IPS-15b (cell line): ENCODE measurements around the gene TSPAN1.

Experiments used
- H3K27me3 ChIP-seq: one replicate; pipeline ENCODE4 v1.6.1; 2013; ENCODE audit warnings: low read length; ENCODE audit not compliant: control insufficient read depth, insufficient read depth
- H3K36me3 ChIP-seq: one replicate; pipeline ENCODE4 v1.6.1; 2013; ENCODE audit warnings: low read length; ENCODE audit not compliant: control insufficient read depth, insufficient read depth
- H3K4me1 ChIP-seq: one replicate; pipeline ENCODE4 v1.6.1; 2013; ENCODE audit warnings: mild to moderate bottlenecking, low read length; ENCODE audit not compliant: control insufficient read depth, insufficient read depth
- H3K4me3 ChIP-seq: one replicate; pipeline ENCODE4 v1.5.1; 2013; ENCODE audit warnings: low read depth, low read length
- H3K9ac ChIP-seq: one replicate; pipeline ENCODE4 v1.6.1; 2013; ENCODE audit warnings: low read depth, mild to moderate bottlenecking, low read length
- H3K9me3 ChIP-seq: one replicate; pipeline ENCODE4 v1.6.1; 2013; ENCODE audit warnings: mild to moderate bottlenecking, low read length; ENCODE audit not compliant: control insufficient read depth, insufficient read depth

The TSPAN1 gene

DNA sequence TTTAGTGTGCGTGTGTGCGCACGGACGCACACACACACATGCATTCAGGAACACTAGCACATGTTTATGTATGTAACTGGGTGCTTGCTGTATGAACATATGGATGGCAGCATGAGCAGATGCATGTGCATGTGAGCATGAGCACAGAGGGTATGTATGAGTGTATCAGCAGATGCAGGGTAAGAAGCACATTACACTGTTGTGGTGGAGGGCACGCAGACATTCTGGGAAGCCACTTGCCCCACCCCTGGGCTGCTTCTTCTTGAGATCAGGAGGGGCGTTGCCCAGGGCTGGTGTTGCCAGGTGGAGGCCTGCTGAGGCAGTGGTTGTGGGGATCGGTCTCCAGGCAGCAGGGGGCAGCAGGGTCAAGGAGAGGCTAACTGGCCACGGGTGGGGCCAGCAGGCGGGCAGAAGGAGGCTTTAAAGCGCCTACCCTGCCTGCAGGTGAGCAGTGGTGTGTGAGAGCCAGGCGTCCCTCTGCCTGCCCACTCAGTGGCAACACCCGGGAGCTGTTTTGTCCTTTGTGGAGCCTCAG lies 5.3 kb downstream of the TSPAN1 start:
- Histone ChIP-seq H3K27me3 (peaks cover 2% of the 10 kb centered on the region), H3K9me3 (no peaks in the 10 kb centered on the region), H3K9ac (no peak overlapping the region), H3K4me1 (peaks cover 5% of the 10 kb centered on the region), H3K36me3 (no peaks in the 10 kb centered on the region), H3K4me3 (no peak overlapping the region)

DNA sequence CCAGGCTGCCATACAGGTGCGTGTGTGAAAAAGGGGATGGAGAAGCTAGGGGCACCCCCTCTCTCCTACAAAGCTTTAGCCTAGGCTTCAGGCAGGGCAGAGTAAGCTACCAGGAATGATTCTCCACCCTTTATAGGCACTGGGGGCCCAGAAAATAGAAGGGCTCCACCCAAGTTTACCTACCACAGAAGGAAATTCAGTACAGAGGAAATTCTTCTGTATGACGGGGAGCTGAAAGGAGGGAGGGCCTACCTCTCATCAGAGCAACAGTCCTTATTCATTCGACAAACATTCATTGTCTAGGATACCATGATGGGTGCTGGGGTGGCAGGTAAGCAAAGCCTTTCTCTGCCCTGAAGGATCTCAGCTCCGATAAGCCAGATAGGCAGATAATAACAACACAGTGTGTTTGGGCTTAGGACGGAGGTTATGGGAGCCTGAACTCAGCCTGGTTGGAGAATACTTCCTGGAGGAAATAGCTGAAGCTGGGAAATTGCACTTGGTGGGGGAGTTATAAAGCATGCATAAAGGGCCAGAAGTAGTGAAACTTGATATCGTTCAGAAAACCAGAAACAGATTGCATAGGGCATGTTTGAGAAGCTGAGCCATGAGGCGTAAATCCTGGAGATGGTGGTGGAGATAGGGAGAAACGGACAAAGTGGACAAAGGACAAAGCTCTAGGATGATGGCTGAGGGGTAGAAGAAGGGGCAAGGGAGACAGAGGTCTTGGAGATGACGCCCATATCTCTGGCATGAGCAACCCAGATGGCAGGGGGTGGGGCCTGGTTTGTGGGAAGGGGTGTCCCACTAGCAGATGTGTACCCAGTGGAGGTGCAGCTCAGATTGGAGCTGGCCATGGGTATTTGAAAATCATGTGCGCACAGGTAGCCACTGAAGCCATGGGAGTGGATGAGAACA lies 6.7 kb downstream of the TSPAN1 start:
- H3K4me3 ChIP-seq, result no peak overlapping the region
- H3K9ac ChIP-seq, result no peak overlapping the region
- no peaks in the 10 kb centered on the region for H3K9me3 ChIP-seq
- H3K27me3 ChIP-seq, result peaks cover 2% of the 10 kb centered on the region
- H3K4me1 ChIP-seq, result peaks cover 5% of the 10 kb centered on the region
- no peaks in the 10 kb centered on the region for H3K36me3 ChIP-seq

DNA sequence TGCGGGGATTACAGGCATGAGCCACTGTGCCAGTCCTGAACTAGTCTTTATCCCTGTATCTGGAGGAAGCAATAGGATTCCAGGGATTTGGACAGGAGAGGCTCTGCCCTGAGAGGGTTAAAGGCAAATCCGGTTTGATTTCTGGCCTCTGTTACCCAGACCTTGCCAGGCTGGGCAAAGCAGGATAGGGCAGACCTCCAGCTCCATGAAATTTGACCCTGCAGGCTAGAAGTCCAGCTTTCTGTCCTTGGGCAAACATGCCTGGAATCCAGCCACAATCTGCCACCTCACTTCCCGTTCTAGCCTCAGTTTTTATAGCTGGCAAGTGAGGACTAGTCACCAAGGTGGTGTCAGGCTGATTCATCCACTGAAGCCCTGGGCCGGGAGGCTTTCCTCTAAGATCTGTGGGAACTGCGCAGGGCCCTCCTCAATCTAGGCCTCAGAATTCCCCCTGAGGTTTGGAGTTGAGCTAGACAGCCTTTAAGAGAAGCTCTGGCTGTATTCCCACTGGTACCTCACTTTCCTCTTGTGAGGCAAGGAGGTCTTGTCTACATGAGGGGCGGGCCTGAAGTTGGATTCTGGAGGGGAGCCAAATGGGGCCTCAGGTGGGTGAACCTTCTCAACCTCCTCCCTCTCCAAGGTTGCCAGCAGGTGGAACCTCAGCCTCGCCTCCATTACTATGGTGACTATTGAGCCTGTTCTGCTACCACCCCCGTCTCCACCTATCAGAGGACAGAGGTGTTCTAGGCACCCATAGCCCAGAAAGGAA lies 8.4 kb downstream of the TSPAN1 start:
- Histone ChIP-seq H3K9ac (no peak overlapping the region), H3K27me3 (peaks cover 2% of the 10 kb centered on the region), H3K4me1 (peaks cover 5% of the 10 kb centered on the region), H3K4me3 (no peak overlapping the region), H3K9me3 (no peaks in the 10 kb centered on the region), H3K36me3 (peaks cover 3% of the 10 kb centered on the region)

DNA sequence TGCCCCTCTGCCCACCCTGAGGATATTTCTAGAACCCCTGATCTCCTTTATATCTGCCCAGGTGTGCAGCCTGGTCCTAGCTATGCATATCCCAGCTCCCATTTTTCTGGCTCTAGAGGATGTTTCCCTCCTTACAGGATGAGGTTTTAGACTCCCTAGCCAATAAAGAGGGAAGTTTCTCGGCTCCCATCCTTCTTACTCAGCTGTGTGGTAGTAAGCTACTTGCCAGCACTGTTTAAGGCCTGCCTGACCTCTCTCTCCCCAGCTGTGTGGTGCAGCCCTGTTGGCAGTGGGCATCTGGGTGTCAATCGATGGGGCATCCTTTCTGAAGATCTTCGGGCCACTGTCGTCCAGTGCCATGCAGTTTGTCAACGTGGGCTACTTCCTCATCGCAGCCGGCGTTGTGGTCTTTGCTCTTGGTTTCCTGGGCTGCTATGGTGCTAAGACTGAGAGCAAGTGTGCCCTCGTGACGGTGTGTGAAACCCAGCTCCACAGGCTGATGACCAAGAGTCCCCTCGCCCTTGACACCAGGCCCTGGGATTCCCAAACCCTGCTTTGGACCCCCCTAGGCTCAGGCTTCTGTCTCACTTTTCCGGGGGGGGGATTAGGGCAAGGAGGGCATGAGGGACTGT lies 9.2 kb downstream of the TSPAN1 start:
- H3K27me3 ChIP-seq, result peaks cover 2% of the 10 kb centered on the region
- no peak overlapping the region for H3K4me3 ChIP-seq
- peaks cover 5% of the 10 kb centered on the region for H3K4me1 ChIP-seq
- no peaks in the 10 kb centered on the region for H3K9me3 ChIP-seq
- peaks cover 3% of the 10 kb centered on the region for H3K36me3 ChIP-seq
- no peak overlapping the region for H3K9ac ChIP-seq

DNA sequence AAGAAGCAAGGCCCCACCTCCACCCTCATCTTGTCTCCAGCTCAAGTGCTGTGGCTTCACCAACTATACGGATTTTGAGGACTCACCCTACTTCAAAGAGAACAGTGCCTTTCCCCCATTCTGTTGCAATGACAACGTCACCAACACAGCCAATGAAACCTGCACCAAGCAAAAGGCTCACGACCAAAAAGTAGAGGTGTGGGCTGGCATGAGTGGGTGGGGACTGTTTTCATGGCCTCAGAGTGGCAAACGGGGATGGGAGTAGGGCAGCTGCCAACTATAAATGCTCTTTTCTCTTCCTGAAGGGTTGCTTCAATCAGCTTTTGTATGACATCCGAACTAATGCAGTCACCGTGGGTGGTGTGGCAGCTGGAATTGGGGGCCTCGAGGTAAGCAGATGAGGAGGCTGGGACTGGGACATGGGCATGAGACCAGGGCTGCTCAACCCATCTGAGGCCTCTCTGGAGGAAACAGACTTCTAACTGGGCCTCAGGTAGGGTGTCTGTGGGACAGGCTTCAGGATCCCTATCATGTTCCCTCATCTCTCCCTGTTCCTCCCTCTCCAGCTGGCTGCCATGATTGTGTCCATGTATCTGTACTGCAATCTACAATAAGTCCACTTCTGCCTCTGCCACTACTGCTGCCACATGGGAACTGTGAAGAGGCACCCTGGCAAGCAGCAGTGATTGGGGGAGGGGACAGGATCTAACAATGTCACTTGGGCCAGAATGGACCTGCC lies 10.2 kb downstream of the TSPAN1 start:
- H3K9ac ChIP-seq, result no peak overlapping the region
- no peak overlapping the region for H3K4me3 ChIP-seq
- H3K27me3 ChIP-seq, result peaks cover 2% of the 10 kb centered on the region
- peaks cover 3% of the 10 kb centered on the region for H3K36me3 ChIP-seq
- no peaks in the 10 kb centered on the region for H3K4me1 ChIP-seq
- no peaks in the 10 kb centered on the region for H3K9me3 ChIP-seq

DNA sequence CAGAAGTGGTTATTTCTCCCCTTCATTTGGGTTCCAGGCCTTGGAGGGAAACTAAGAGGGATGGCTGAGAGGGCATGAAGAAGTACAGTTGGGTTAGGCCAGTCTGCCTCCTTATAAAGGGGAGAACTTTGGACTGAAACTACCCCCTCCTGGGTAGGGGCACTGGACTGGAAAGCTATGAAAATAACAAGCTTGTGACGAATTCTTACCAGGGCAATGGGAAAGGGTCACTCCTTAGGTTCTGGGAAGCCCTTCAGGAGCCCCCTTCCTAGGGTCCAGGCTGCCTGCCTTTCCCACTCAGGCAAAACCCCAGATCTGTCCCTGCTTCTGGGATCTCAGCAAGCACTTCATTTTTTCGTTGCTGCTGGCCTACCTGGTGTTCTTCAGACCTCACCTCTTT lies 11.2 kb downstream of the TSPAN1 start:
- no peaks in the 10 kb centered on the region for H3K4me1 ChIP-seq
- no peak overlapping the region for H3K9ac ChIP-seq
- H3K9me3 ChIP-seq, result no peaks in the 10 kb centered on the region
- H3K36me3 ChIP-seq, result peaks cover 3% of the 10 kb centered on the region
- H3K27me3 ChIP-seq, result peaks cover 2% of the 10 kb centered on the region
- H3K4me3 ChIP-seq, result no peak overlapping the region

DNA sequence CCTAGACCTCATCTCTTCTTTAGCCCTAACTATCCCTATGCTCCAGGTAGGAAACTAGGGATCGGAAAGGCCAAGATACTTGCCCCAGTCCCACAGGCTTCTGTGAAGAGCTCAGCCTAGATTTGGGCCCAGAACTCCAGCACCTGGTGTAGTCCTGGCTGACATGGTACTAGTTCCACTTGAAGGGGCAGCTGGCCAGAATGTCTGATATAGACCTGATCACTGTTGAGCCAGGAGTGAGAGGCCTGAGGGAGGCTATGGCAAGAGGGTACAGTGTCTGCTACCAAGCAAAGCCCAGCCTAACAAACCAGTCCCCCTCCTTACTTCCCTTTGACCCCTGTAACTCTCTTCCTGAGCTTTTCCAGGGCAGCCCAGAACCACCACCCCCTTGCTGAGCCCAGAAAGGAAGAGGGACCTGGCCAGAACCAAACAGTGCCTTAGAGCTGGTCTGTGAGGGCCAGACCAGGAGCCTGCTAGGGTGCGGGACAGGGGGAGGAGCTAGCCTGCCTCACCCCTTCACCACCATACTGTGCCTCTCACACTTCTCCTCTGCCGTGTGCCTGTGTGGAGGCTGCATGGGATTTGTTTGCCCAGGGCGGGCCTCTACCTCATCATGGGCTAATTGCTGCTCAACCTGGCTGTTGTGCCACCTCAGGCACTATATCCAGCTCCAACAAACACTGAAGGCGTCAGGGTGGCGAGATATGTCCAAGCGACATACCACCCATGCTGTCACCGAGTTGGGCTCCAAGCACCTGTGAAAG lies 12.4 kb downstream of the TSPAN1 start:
- H3K4me1 ChIP-seq, result no peaks in the 10 kb centered on the region
- no peaks in the 10 kb centered on the region for H3K9me3 ChIP-seq
- H3K9ac ChIP-seq, result no peak overlapping the region
- H3K27me3 ChIP-seq, result peaks cover 2% of the 10 kb centered on the region
- peaks cover 6% of the 10 kb centered on the region for H3K36me3 ChIP-seq
- H3K4me3 ChIP-seq, result no peak overlapping the region

DNA sequence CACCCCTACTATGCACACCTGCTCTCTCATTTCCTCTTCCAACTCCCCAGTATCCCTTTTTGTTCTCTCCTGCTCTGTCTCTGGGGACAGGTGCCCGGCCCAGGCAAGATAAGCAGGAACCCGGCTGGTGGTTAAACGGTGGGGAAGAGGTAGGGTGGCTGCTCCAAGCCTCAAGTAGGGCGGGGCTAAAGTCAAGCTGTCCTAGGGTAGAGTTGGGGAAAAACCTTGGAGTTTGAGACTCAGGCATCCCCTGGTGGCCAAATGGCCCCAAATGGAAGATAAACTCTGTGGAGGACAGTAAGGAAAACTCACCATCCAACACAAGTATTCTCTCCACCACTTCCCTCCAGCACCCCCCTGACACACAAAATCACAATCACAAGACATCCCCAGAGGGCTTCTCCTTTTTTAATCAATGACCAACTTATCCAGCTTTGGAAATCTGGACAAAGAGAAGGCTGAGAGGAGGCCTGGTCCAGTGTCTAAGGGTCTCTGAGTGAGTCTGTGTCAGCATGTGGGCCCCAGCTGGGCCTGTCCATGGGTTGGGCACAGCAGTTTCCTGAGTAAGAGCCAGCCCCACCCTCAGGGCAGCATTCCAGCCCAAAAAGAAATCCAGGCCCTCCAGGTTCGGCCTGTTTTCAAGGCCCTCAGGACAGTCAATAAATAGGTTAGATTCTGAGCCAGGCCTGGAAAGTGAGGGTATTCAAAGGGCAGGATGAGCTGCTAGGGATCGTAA lies 13.6 kb downstream of the TSPAN1 start:
- Histone ChIP-seq H3K9me3 (no peaks in the 10 kb centered on the region), H3K4me1 (no peaks in the 10 kb centered on the region), H3K36me3 (peaks cover 11% of the 10 kb centered on the region), H3K27me3 (peaks cover 2% of the 10 kb centered on the region), H3K4me3 (no peak overlapping the region), H3K9ac (no peak overlapping the region)

DNA sequence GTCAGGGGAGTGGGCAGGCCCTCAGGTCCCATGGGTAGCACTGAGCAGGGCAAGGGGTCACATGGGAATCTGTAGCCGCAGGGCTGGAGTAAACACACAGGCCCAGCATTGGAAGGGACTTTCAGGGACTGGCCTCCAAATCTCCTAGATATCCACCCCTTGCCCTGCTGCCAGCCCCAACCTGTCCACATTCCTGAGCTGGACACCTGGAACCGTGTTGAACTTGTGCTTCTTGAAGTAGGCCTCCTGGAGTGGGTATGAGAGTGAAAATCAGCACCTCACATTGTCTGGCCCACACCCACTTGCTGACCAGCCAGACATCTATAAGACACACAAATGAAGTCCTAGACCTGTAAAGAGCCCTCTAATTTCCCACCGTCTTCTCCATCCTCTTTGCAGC lies 15.7 kb downstream of the TSPAN1 start:
- Histone ChIP-seq H3K27me3 (no peaks in the 10 kb centered on the region), H3K9me3 (no peaks in the 10 kb centered on the region), H3K4me1 (no peaks in the 10 kb centered on the region), H3K36me3 (peaks cover 13% of the 10 kb centered on the region), H3K9ac (no peak overlapping the region), H3K4me3 (no peak overlapping the region)

DNA sequence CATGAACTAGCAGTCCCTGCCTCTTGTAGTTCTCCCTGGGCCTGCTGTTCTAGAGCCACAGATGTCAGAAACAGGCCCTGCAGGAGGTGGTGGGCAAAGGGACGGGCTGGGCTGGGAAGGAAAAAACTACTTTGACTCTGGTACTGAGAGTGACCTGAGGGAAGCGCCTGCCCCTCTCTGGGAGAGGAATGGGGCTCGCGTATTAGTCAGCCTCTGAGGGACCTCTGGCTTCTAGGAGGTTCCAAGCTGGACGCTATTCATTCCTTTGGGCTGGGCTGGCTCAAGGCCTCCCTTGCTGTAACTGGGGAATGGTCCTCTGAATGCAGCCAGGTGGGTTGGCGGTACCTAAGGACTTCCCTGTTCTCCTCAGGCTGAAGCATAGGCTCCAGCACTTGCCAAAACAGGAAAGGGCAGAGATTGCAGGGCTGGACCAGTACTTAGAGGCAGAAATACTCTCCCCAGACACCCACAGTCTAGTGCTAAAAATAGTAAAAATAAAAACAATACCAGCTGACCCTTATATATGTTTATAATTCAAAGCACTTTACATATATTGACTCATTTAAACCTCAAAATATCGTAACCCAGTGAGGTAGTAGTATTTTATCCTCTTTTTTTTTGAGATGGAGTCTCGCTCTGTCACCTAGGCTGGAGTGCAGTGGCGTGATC lies 16.3 kb downstream of the TSPAN1 start:
- no peak overlapping the region for H3K4me3 ChIP-seq
- H3K9me3 ChIP-seq, result no peaks in the 10 kb centered on the region
- H3K4me1 ChIP-seq, result no peaks in the 10 kb centered on the region
- H3K27me3 ChIP-seq, result no peaks in the 10 kb centered on the region
- peaks cover 17% of the 10 kb centered on the region for H3K36me3 ChIP-seq
- no peak overlapping the region for H3K9ac ChIP-seq
